Astrocyte of the hippocampus (primary cell): Measurements from ENCODE around the gene FBP2.

Experiments
- DNase-seq: peaks from one replicate; pipeline ENCODE4 v3.0.0; 2011; ENCODE audit warnings: low read depth, low spot score

Gene FBP2

DNA sequence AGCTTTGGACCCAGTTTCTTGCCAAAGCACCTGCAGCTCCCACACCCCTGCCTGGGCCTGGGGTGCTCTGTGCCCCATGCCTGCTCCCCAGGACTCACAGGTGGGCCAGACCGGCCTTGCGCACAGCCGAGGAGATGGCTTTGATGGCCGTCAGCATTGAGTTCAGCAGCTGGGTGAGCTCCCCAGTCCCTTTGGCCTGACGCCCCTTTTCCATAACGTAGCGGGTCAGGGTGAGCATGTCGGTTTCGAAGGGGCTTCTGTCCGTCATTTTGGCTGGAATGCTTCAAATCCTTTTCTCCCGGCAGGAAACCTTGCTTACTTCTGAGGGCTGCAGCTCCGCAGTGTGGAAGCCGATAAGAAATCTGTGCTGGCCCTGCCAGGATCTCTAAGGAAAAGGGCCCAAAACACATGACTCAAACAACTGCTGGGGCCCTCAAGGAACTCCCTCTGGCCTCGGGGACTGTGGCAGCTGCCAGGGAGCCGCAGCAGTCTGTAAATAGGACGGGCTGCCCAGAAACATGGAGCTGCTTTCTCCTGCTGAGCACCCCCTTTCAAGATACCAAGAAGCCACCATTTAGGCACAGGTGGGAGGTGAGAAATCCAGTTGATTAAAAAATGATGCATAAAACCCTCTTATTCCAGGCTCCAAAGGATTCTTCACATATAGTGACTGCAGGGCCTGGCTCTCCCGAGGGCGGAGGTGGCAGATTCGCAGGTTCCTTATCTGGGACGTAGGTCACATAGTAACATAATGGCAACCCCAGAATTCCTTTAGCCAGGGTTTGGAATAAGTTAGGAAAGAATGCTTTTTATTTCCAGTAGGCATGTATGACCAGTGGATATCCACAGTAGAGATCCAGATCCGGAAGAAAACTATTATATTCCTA is at the start of gene FBP2:
TSS of gene FBP2 (minus strand) at position 366 of the 887 bp plus-strand sequence. CDS start at position 268, 98 bp downstream.
- no peak for DNase-seq

DNA sequence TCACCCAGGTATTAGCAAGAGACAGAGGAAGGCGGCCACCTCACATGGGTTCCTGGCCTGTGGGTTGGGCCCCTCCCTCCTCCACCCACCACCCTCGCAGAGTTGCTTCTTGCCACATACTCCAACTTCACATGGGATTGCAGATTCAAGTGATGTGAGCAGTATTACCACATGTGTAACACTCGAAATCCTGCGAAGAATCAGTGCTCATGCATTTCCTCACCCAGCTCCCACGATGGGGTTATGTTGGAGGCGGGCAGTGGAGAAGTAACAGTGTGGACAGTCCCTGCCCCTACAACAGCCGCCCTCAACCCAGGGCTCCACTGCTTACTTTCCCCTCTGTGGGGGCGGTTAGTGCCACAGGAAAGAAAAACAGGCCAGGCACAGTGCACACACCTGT is 49.6 kb upstream of the FBP2 start:
- no peak for DNase-seq

DNA sequence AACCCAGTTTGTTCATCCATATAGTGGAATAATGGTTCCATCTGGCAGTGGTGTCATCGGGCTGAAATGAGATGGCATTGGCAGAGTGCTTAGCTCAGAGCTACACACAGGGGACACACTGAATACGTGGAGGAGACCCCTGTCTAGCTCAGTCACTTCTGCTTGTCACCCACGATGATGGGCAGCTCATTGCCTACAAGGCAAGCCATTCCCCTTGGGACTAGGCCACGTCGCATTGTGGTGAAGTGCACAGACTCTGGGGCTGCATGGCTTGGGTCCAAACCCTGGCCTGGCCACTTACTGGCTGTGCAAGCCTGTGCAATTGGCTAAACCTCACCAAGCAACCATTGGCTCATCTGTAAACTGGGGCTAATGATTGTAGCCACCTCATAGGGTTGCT is 48.9 kb upstream of the FBP2 start:
- no peak for DNase-seq

DNA sequence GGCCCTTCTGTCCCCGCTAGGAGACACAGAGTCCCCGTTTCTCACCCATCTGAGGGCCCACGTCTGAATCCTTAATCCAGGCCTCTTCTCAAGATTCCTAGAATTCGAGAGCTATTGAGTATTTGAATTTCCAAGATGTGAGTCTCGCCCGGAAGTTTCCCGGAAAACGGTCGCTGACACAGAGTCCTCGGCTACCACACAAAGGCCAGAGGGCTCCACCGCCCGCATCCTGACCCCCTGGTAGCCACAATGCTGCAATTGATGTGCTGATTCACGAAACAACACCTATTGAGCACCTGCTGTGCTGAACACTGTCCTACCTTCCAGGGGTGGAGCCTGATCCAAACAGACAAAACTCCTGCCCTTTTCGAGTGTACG is 46.4 kb upstream of the FBP2 start:
- DNase-seq, result no peak

DNA sequence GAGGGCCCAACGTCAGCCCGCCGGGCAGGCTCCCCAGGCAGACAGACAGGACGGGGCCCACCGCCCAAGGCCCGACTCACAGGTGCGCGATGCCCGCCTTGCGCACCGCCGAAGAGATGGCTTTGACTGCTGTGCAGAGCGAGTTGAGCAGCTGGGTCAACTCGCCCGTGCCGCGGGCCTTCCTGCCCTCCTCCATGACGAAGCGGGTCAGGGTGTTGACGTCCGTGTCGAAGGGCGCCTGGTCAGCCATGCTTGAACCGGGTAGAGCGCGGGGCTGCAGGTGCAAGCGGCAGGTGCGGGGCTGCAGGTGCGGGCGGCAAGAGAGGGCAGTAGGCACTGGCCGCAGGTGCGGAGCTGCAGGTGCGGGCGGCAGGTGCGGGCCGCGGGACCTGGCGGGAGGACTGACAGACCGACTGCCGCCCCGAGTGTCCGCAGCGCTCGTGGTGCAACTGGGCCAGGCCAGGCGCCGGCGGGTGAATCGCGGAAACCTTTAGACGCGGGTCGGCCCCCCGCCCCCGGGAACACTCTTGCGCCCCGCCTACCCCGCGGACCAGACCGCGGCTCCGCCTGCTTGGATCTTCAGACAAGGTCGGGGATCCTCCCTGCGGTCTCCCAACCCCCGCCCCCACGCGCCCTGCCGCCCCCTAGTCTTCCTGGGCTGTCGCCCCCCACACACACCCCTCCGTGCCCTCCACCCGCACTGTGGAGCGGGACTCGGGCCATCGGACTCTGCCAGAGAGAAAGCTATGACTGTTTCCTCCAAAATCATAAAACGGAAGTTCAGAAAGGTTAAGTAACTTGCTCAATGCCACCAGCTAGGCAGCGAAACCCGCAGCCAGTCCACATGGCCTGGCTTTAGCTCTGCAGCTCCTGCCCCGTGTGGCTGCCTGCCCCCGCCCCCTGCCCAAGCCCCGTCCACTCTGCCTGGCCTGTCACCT is 45.7 kb upstream of the FBP2 start, which contains the start of gene FBP1:
TSS of gene FBP1 (minus strand) at position 458 of the 938 bp plus-strand sequence. CDS start at position 250, 208 bp downstream.
- peak; percentile 26 for DNase-seq

DNA sequence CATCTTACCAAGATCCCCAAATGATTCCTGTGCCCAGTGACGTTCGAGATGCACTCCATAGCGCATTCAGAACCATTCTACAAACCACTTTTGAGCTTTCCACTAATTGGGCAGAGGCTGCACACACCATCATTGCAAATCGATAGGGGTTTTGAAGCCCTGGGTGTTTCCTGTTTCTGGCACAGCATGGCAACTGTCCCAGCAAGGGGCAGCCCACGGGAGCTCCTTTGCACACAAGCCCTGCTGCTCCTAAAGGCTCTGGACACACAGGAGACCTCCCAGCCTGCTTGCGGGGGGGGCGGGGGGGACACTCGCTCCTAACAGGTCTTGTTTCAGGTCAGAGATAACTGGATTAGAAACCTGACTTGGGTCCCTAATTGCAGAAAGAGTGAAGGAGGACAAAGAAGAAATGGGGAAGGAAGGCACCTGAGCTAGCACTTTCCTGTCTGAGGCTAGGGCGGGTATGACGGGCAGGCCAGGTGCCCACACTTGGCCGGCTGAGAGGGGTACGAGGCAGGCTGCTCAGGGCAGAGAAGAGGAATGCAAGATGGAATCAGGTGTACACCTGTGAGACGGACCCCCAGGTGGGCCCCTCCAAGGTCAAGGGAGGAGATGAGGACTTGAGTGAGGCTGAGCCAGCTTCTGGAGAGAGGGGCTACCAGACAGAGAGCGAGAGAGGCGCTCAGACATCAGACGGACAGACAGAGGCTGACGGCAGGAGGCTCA is 44.9 kb upstream of the FBP2 start:
- no peak for DNase-seq

DNA sequence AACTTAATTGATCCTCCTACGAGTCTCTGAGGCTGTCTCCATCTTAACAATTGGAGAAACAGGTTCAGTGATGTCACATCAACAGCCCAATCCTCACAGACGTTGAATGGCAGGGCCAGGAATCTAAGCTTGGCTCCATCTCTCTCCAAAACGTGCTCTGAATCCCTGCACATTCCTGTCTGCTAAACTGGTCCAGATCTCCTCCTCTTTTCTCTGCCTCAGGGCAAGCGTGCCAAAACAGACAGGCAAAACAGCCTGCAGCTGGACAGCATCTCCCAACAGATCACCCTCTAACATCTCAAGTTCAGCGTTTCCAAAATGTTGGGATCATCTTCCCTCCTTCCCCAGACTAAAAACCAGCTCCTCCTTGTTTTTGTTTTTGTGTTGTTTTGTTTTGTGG is 39.1 kb upstream of the FBP2 start:
- peak; percentile 25 for DNase-seq

DNA sequence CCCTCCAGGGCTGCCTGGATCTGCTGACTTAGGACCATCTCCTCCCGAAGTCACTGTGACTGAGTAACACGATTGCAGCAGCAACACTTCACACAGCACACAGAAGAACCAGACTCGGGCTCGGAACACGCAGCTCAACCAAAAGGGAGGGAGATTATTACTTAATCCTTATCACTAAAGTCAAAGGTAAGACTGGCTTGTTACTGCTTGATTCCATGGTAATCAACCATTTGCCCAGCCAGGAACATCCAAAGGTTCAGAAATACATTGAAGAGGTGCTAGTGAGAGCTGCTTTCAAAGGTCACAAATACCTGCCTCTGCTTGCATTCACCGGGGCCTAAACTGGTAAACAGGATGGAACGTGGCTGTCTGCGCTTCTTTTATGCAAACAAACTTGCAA is 38.0 kb upstream of the FBP2 start:
- no peak for DNase-seq

DNA sequence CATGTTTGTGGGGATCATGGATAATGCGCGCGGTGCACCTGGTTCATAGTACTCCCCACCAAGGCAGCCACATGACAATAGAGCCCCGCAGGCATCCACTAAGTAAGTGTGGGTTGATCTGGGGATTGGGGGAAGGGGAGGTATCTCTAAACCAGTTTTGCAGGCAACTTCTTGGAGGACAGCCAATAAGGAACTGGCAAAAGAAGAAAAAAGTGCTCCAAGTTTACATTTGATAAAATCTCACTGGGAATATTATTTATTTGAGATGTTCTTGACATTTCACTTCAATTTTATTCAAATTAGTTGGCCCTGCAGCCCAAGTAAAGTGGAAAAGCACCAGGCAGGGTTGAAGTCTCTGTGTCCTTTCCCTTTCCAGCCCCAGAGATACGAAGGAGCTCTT is 37.2 kb upstream of the FBP2 start:
- DNase-seq, result no peak

DNA sequence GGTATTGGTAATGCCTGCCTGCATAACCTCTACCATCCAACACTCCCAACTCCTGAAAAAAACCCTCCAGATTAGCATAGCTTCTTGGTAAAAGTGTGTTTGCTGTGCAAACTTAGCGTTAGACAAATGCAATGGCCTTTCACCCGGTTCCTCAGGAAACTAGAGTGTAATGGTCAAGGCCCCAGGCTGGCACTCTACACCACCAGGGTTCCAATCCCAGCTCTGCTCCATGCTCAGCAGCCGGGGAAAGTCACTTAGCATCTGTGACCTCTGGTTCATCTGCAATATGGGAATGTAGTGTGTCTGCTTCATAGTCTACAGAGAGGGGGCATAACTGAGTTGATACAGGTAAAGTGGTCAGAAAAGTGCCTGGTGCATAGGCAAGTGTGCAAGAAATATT is 36.7 kb upstream of the FBP2 start:
- no peak for DNase-seq

DNA sequence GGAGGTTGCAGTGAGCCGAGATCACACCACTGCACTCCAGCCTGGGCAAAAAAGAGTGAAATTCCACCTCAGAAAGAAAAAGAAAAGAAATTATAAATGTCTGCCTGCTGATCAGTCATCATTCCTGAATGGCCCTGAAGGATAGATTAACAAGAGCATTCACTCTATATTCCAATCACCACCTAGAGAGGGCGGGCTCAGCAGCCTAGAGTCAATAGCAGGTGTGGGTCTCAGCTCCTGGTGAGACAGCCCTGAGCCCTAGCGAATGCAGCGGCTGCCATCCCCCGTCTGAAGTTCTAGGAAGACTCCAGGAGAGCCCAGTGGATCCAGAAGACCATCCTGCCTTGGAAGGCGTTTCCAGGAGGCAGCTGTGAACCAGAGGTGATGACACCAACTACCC is 33.7 kb upstream of the FBP2 start:
- no peak for DNase-seq

DNA sequence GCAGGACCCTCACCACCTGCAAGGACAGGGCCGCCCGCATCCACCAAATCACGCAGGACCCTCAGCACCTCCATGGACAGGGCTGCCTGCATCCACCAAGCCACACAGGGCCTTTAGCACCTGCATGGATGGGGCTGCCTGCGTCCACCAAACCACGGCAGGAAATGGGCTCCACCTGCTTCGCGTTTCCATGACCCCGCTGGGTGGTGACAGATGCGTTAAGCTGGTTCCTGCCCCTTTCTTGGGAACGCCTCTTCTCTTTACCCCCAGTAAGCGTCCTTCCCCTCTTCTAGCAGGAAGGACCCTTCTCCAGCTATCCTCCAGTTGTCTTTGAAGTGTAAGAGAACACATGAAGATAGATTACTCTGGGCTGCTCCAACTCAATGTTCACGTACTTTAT is 32.2 kb upstream of the FBP2 start:
- DNase-seq, result no peak

DNA sequence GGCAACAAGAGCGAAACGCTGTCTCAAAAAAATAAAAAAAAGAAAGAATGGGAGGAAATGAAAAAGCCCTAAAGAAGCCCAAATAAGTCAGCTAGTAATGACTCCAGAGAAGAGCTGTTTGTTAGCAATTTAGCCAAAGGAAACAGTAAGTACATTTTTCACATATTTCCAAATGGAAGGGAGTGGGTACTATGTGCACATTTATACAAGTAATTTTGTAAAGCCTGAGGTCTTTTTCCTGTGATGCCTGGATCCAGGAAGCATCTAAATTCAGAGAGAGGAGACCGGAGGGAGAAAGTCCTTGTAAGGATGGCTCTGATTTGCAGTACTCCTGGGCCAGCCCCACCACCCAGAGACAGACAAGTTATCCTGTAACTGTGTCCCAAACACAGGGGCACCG is 31.0 kb upstream of the FBP2 start:
- no peak for DNase-seq

DNA sequence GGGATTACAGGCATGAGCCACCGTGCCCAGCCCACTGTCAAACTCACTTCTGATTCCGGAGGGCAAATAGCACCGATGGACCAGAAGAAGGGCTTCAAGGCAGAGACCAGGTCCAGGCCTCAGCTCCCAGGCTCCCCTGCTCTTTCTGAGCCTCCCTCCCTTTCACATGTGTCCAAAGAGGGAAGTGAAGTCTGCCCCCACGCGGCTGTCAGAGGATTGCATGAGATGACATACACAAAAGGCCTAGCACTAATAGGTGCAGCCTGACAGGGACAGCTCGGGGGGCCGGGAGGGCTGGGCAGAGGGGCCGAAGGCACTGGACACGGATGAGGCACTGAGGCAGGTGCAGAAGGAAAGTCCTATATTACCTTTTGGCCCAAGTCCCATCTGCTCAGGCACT is 29.6 kb upstream of the FBP2 start:
- DNase-seq, result peak; percentile 33

DNA sequence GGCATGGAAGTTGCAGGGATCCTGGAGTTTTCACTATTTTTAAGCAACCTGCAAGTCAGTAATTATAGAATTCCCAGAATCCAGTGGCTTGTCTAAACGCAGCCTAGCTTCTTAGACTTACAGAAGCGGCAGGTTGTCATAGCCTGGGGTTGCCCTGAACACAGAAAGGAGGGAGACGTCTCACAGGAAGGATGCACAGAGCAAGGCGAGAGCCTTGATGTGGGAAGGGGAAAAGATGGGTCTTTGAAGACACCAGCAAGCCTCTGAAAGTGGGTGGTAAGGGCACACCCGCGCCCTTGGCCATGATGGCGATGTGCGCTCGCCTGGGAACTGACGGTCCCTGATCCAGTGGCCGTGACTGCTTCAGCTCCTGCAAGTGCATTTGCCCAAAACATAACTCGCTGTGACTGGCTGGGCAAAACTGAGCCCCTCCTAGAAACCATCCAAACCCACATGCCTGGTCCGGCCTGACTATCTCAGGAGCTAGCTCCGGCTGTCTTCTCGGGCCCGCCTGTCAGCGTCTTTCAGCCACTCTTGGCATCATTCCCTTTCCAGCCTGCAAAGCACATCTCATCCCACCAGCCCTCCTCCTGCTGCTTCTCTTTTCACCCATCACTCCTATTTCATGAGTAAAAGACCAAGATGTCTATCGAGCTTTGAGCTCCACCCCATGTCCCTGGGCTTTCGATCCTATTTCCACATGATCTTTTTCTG is 28.6 kb upstream of the FBP2 start:
- DNase-seq, result no peak

DNA sequence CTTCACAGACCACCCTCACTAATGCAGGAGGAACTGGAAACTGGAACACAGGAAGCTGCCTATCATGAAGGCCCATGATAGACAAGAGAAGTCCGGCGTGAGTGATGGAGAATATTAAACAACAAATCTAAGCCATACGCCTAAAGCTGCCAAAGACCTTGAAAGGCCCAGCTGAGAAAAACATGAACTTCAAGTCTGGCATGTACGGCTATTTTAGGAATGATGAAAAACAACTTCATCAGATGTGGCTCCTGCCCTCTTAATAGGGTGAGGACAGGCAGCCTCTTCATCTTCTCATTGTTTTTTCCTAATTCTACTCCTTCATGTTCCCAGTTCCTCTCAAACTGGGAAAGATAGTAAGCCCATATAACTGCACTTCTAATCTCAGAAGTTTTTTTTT is 25.4 kb upstream of the FBP2 start:
- no peak for DNase-seq

DNA sequence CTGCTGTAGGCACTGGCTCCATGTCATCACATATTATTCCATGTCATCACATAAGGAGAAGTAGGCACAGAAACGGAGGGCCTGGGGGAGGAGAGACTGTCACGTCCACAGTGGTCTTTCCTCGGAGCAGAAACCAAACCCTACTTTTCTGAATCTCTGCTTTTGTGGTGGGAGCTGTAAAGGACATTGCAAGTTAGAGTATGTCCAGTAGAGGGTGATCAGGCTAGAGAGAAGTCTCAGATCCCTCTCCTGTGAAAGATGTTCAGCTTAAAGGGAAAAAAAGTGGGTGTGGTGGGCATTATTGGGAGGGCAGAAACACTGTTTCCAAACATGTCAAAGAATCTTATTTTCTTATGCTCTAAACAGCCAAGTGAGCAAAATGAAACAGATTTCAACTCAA is 19.4 kb upstream of the FBP2 start:
- DNase-seq, result no peak

DNA sequence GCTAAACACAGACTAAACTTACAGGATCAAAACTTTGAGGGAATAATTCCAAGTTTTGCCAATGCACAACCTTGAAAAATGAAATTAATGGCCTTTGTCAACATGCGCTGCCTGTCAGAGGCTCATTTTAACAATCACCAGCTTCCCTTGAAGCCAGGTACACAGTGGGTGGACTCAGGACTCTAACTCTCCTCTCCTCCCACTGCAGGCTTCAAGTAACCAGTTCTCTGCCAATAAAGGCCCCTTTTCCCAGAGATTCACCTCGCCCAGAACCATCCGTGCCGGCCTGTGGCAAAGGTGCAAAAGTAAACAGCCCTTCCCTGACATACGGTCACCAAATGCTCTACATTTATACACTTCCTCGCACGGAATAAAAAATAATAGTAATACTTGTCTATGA is 18.4 kb upstream of the FBP2 start:
- no peak for DNase-seq

DNA sequence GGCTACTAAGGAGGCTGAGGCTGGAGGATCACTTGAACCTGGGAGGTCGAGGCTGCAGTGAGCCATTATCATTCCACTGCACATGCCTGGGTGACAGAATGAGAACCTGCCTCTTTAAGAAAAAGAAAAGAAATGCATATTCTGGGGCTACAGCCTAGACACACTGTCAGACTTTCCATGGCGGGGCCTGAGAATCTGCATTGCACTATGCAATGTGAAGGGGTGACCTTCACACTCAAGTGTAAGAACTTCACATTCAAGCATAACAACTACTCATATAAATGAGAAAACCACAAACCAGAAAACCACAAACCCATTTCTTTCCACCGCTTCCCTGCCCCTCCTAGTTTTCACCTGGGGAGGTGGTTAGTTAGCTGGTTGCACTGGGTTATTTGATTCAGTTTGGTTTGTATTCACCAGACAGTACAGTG is 18.0 kb upstream of the FBP2 start:
- no peak for DNase-seq

DNA sequence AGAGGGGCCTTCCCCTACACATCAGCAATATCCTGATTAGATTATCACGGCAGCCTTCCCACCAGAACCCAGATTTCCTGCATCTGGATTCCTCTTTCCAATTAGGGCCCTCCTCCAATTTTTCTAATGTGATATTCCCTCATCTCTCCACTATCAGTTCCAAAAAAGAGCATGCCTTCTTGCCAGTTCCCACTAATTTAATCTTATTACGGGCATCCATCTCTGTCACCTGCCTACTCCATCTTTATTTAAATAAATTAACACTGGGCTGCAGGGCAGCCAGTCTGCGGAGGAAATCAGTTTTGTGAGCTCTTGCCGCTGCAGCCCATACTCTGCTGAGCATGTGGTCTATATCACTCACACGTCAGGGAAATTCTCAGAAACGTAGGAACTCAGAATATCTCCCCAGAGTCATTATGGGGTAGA is 16.6 kb upstream of the FBP2 start:
- DNase-seq, result no peak

DNA sequence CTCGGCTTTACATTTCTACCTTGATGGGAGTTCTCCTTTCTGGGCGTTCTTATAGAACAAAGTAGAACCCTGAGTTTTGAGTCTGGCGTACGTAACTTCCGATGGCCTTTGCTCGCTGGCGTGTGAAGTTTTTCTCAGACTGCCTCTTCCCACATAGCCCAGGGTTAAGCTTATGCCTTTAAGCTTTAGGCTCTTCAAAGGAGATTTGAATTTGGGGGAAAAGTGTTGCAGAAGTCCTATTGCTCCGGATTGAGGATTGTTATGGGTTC is 13.7 kb upstream of the FBP2 start:
- no peak for DNase-seq
